ENCODE results near the gene DHRS1.
A peak's percentile ranks its signal among the peaks of the same experiment; 100 is the strongest.

Gene DHRS1

DNA sequence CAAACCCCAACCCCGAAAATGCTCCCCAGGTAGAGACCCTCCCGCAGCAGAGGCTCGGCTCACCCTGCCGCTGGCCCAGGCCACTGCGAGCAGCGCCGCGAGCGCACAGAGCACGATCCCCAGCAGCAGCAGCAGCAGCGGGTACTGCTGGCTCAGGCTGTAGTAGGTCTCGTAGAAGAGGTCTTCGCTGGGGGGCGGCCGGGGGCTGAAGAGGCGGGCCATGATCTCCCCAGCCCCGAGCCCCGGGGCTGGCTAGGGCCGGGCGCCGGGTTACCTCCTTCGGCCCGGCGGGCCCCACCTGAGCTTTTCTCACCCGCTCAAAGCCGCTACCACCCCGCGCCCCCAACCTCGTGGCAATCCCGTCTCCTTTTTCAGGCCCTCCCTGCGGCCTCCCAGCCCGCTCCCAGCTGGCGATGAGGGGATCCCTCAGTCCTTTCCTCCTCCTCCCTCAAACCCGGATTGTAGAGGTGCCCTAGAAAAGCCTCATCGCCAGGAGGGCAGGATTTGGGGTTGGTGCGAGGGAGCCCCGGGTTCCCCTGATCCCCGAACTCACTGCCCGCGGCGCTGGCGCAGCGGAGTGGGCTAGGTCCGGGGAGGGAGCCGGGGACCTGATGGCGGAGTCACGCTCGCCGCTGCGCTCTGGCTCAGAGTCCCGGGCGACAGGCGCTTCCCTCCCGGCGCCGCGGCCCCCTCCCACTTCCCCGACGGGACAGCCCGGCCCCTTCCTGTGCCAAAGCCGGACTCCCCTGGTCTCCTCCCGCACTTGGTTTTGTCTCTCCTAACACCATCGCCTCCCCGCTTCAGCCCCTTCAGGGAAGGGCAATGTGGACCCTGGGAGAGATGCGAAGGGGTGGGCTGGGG, 35.1 kb upstream of the DHRS1 start, which contains the start of gene ADCY4:
ADCY4 (minus strand) TSS at position 641 of the 861 bp plus-strand sequence; CDS start at position 222, 419 bp downstream.
- peak within 1 kb of the TSS; percentile 29 for H3K4me3 ChIP-seq (ENCODE audit: low read length)
- TF ChIP-seq, protein P1, sequence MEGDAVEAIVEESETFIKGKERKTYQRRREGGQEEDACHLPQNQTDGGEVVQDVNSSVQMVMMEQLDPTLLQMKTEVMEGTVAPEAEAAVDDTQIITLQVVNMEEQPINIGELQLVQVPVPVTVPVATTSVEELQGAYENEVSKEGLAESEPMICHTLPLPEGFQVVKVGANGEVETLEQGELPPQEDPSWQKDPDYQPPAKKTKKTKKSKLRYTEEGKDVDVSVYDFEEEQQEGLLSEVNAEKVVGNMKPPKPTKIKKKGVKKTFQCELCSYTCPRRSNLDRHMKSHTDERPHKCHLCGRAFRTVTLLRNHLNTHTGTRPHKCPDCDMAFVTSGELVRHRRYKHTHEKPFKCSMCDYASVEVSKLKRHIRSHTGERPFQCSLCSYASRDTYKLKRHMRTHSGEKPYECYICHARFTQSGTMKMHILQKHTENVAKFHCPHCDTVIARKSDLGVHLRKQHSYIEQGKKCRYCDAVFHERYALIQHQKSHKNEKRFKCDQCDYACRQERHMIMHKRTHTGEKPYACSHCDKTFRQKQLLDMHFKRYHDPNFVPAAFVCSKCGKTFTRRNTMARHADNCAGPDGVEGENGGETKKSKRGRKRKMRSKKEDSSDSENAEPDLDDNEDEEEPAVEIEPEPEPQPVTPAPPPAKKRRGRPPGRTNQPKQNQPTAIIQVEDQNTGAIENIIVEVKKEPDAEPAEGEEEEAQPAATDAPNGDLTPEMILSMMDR (IDR thresholded peaks at IDR 0.05; ENCODE audit: insufficient read depth, low read depth, low read length, missing control alignments) = no peak
- no peak for DNase-seq (ENCODE audit: low read depth)

DNA sequence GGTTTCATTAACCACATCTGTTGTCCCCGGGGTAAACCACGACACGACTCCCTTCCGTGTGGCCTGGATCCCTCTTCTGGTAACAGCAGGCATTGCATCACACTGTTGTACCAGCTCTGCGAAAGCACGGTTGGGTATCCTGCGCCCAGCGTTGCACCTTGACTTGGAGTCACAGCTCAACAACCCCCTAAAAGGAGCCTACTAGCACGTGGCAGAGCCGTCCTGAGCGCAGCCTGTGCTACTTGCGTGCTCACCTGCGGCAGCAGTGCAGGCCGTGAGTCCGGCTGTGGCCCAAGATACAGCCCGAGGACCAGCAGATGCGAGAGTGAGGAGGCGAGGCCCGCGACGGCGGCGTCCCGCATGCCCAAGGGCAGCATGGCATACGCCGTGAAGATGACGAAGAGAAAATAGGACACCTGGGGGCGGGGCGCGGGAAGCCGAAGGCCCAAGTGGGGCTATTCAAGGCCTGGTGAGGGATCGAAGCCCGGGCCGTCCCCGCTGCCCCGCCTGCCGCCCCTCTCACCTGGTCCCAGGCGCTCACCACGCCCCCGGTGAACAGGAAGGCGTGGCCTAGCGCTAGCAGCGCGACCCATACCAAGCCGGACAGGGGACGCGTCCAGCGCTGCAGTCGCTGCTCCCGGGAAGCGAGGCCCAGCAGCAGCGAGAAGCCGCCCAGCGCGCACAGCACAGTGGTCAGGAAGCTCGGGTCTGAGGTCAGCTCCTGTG, 32.9 kb upstream of the DHRS1 start:
- peak; percentile 76 for DNase-seq (ENCODE audit: low read depth)
- H3K4me3 ChIP-seq (ENCODE audit: low read length) = no peak overlapping the region
- TF ChIP-seq, protein P1 (IDR thresholded peaks at IDR 0.05; ENCODE audit: insufficient read depth, low read depth, low read length, missing control alignments) = peak; percentile 86

GRCh38 chr14:24331731-24332267, 32.2 kb upstream of the DHRS1 start:
- TF ChIP-seq, protein P1 (IDR thresholded peaks at IDR 0.05; ENCODE audit: insufficient read depth, low read depth, low read length, missing control alignments) = no peak
- no peak for DNase-seq (ENCODE audit: low read depth)
- H3K4me3 ChIP-seq (ENCODE audit: low read length) = no peak overlapping the region

DNA sequence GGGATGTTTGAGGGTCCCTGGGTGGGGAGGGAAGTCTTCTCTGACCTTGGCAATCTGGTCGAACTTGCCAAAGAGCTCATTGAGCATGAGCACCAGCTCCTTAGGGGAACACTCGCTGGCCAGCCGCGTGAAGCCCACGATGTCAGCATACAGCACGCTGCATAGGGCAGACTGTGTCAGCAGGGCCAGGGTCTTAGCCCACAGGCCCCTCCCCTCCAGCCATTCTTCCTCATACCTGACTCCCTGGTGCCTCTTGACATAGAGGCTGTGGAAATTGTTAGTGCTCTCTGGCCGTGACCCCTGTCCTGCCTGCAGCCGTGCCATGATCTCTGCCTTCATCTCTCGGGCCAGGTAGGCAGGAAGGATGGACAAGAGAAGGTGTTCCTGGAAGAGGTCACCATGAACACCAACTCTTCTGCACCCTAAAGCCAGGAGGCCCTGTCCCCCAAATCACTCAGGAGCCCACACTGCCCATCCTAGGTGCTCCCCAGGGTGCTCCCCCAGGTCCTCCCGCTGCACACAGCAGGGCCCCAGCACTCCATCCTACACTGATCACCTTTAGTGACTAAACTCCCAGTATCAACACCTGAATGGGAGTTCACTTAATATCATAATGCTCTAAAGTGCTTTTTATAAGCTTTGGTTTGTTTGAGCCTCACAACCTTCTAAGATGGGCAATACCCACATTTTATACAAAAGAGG, 31.5 kb upstream of the DHRS1 start:
- TF ChIP-seq, protein P1 (IDR thresholded peaks at IDR 0.05; ENCODE audit: insufficient read depth, low read depth, low read length, missing control alignments) = no peak
- H3K4me3 ChIP-seq (ENCODE audit: low read length) = no peak overlapping the region
- DNase-seq (ENCODE audit: low read depth) = no peak

DNA sequence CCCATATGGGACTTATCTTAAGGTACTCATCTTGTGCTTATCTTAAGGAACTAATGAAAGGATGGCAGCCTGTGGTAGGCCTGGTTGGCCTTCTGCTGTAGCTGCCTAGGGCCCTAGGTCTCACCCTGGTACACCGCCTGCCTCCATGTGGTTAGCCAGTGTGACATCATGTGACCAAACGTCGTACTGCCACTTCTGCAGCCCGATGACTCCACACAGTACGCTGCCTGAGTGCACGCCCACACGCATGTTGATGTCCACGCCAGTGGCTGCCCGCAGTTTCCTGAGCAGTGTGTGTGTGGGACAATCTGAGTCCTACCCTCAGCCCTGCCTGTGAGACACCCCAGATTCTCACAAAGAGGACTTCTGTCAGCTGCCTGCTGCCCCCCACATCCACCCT, 30.2 kb upstream of the DHRS1 start:
- no peak for DNase-seq (ENCODE audit: low read depth)
- TF ChIP-seq, protein P1 (IDR thresholded peaks at IDR 0.05; ENCODE audit: insufficient read depth, low read depth, low read length, missing control alignments) = no peak
- H3K4me3 ChIP-seq (ENCODE audit: low read length) = no peak overlapping the region

DNA sequence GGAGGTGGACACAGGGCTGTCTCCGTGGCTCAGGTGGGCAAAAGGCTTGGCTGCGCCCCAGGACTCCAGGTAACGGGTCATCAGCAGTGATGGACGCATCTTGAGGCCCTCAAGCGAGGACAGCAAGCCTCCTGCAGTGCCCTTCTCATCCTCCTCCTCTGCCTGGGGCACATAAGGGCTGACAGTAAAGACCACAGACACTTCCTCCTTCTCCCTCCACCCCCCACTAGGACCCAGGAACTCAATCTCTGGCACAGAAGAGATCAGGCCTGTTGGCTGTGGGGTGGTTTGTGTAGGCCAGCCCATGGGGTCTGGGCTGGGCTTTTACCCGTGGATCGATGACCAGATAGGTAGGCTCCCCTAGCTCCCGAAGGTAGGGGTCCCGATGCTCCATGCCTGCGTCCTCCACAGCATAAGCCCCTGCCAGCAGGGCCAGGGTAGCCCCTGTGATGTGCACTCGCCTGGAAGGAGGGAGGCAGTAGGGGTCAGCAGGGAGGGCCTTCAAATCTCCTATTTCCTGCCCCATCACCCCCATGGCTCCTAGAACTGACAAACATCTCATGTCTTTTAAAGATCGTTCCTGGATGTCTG, 29.6 kb upstream of the DHRS1 start:
- H3K4me3 ChIP-seq (ENCODE audit: low read length) = no peak overlapping the region
- TF ChIP-seq, protein P1 (IDR thresholded peaks at IDR 0.05; ENCODE audit: insufficient read depth, low read depth, low read length, missing control alignments) = no peak
- no peak for DNase-seq (ENCODE audit: low read depth)
